Right lobe of liver (tissue), 6 donors: Measurements from ENCODE around the gene FBLIM1. TPM values are rescaled to one million over a fixed set of nuclear protein-coding genes. Genes with fewer than 3 reads are reported as not detected.
A peak's percentile ranks its signal among the peaks of the same experiment; 100 is the strongest.

Experiments
- ATAC-seq, 4 donors: fragments of 200-7000 bp; cut with Tn5 transposase; one replicate each; pipeline ENCODE4 v1.9.1; 2020; ENCODE audit warnings: mild to moderate bottlenecking in 4 of 4, moderate library complexity in 4 of 4
- DNase-seq, 3 donors: peaks; one replicate each; pipeline ENCODE4 v3.0.0-alpha.2; 2020
- H3K27ac ChIP-seq, 3 donors: fragments of 200-600 bp; one replicate each; pipeline ENCODE4 v1.8.0; 2022
- H3K27me3 ChIP-seq, 2 donors: fragments of 200-600 bp; one replicate each; pipeline ENCODE4 v1.8.0; 2022
- H3K36me3 ChIP-seq, 4 donors: fragments of 200-600 bp; sonication (generic) in 1 of 4; one replicate each; pipeline versions ENCODE4 v1.5.1 to v1.8.0; 2017 to 2022; ENCODE audit warnings: control low read depth in 1 of 4
- H3K4me1 ChIP-seq, 4 donors: fragments of 200-600 bp; sonication (generic) in 1 of 4; one replicate each; pipeline versions ENCODE4 v1.5.1 to v1.8.0; 2017 to 2022; ENCODE audit warnings: control low read depth in 1 of 4
- H3K4me3 ChIP-seq, 3 donors: fragments of 200-600 bp; one replicate each; pipeline ENCODE4 v1.8.0; 2022
- H3K9me3 ChIP-seq, 4 donors: fragments of 200-600 bp; sonication (generic) in 1 of 4; one replicate each; pipeline versions ENCODE4 v1.5.1 to v1.8.0; 2017 to 2022; ENCODE audit warnings: control low read depth in 1 of 4
- CTCF ChIP-seq, 4 donors: fragments of 200-600 bp in 3 of 4; fragments of 450-650 bp in 1 of 4; IDR thresholded peaks; one replicate each; pipeline versions ENCODE4 v1.5.1 to v1.8.0; 2016 to 2022; ENCODE audit warnings: antibody characterized with exemption in 4 of 4, mild to moderate bottlenecking in 2 of 4
- POLR2A ChIP-seq: fragments of 450-650 bp; IDR thresholded peaks from one replicate; pipeline ENCODE4 v1.6.1; 2017; ENCODE audit warnings: antibody characterized with exemption, mild to moderate bottlenecking
- WGBS: methylation state at CpG from one replicate; pipeline ENCODE4 v1.1.6; 2018; ENCODE audit warnings: low coverage, low lambda C conversion rate; ENCODE audit not compliant: insufficient coverage; ENCODE audit errors: missing lambda C conversion rate; 5-methylcytosine and 5-hydroxymethylcytosine counted together
- intact Hi-C, 2 donors: fragments of 100-400 bp; cut with DNase I; formaldehyde crosslinking; loops; one replicate each; pipeline versions ENCODE4 v1.11.2 to v1.14.1; 2022
- total RNA-seq, 6 experiments: library from RNA; depleted of rRNA in 2 of 6; stranded (reverse); fragments of >200 nt in 2 of 6; fragmentation: NEBNext Ultra II Directional in 3 of 6; extraction: Animal tissue kit (Norgen Biotek cat#: 25700) in 3 of 6; gene quantifications; one replicate each; pipeline versions ENCODE4 v1.1.0 to v1.2.4, GENCODE V29; 2016 to 2023
- donor health status: DM: no; HTN: yes; CAD: no.
- donor health status: DM: no; HTN: no; CAD: no.
- donor health status: DM: no; HTN: no; CAD: no.
- donor health status: DM: no; HTN: yes; CAD: no.
- donor health status: DM: no; HTN: yes; CAD: no.

FBLIM1 gene
- total RNA-seq, 6 experiments from 2014 or later, result 4.0 to 13.1 (median 6.0) TPM

- H3K36me3 ChIP-seq, result no peaks in the 10 kb centered on the region
- intact Hi-C loops, result no loop called here
- H3K27me3 ChIP-seq, result no peaks in the 10 kb centered on the region
- no peak overlapping the region for H3K4me3 ChIP-seq
- ATAC-seq (peak; percentile 81 to 88 (median 84)), DNase-seq (peak; percentile 87 to 90 (median 88))
- peak overlapping the region in 1 of 3 donors; percentile 62 for H3K27ac ChIP-seq
- H3K9me3 ChIP-seq, result no peaks in the 10 kb centered on the region
- peaks cover 0 to 24% (median 10%) of the 10 kb centered on the region in 4 donors for H3K4me1 ChIP-seq
- WGBS, result 26% methylated on average over 11 of the region's 27 CpGs
- TF ChIP-seq CTCF (IDR thresholded peaks at IDR 0.05) (peak; percentile 84 to 89 (median 88)), POLR2A (no peak)
These were observed 17.4 kb upstream of the FBLIM1 start for GRCh38 chr1:15740924-15741850.

- ATAC-seq (peak; percentile 80 to 86 (median 82)), DNase-seq (peak; percentile 73 to 91 (median 88))
- intact Hi-C loops, result no loop called here
- Histone ChIP-seq H3K4me3 (peak within 1 kb of the TSS; percentile 33 to 64 (median 56)), H3K36me3 (no peaks in the 10 kb centered on the region), H3K27ac (peak within 1 kb of the TSS in 1 of 3 donors; percentile 62), H3K9me3 (no peaks in the 10 kb centered on the region), H3K4me1 (peaks cover 0 to 13% (median 6%) of the 10 kb centered on the region in 4 donors), H3K27me3 (no peaks in the 10 kb centered on the region)
- TF ChIP-seq POLR2A, result peak; percentile 64
- no peak for TF ChIP-seq CTCF (IDR thresholded peaks at IDR 0.05)
- WGBS, result 11% methylated on average over 12 of the region's 14 CpGs
These were observed 16.2 kb upstream of the FBLIM1 start, which contains the start of gene TMEM82 for GRCh38 chr1:15742339-15742801. TSS of gene TMEM82 (plus strand) at chr1:15742499. CDS start at chr1:15742560, 61 bp downstream.

GRCh38 chr1:15744122-15744679 is 14.4 kb upstream of the FBLIM1 start:
- TF ChIP-seq POLR2A, result no peak
- no peak for TF ChIP-seq CTCF (IDR thresholded peaks at IDR 0.05)
- DNase-seq (no peak), ATAC-seq (no peak)
- no peaks in the 10 kb centered on the region for H3K36me3 ChIP-seq
- no CpG with 5 or more reads among the region's 30 CpGs for WGBS
- peaks cover 0 to 8% (median 3%) of the 10 kb centered on the region in 4 donors for H3K4me1 ChIP-seq
- no peak overlapping the region for H3K27ac ChIP-seq
- no peak overlapping the region for H3K4me3 ChIP-seq
- H3K9me3 ChIP-seq, result no peaks in the 10 kb centered on the region
- H3K27me3 ChIP-seq, result no peaks in the 10 kb centered on the region
- intact Hi-C loops, result no loop called here

- H3K9me3 ChIP-seq, result no peaks in the 10 kb centered on the region
- no peaks in the 10 kb centered on the region for H3K27me3 ChIP-seq
- H3K36me3 ChIP-seq, result no peaks in the 10 kb centered on the region
- intact Hi-C loops, result no loop called here
- no peak for ATAC-seq
- H3K27ac ChIP-seq, result no peak overlapping the region
- no peak for DNase-seq
- WGBS, result 80% methylated on average over 1 of the region's 8 CpGs
- TF ChIP-seq POLR2A (no peak), CTCF (IDR thresholded peaks at IDR 0.05) (no peak)
- H3K4me3 ChIP-seq, result no peak overlapping the region
- H3K4me1 ChIP-seq, result no peaks in the 10 kb centered on the region
These were observed 11.2 kb upstream of the FBLIM1 start for GRCh38 chr1:15747378-15747777.
